ENCODE measurements around the gene PCNT.

Gene PCNT

DNA sequence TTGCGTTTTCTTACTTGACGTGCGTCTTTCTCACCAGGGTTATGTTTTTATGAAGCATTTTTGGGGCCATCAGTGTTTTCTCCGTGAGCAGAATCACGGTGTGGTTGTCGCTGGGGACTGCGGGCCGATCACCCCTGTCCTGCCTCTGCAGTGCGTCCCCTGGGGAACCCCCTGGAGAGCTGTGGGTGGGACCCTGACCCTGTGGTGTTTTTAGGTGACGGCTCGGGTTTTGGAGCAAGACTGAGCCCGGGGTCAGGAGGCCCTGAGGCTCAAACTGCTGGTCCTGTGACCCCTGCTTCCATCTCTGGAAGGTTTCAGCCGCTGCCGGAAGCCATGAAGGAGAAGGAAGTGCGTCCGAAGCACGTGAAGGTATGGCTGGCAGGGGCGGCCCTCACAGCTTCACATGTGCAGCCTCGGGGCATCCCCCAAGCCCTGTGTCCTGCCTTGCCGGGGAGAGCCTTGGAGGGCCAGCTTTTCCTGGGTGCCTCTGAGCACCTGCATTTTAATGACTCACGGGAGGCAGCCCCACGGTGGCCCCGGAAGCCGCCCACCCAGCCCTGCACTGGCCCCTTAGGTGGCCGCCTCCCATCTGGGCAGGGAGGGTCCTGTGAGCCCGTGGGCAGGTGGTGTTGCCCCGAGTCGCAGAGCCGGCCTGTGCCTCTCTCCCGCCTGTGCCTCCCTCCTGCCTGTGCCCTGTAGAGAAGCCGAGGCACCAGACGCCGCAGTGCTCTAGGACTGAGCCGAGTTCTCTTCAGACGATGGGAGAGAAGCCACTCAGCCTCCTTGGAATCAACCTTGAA, 98.0 kb downstream of the PCNT start:
- Histone ChIP-seq H3K4me3 (ENCODE audit: low read depth in 1 of 5, low read length in 5 of 5) (no peak overlapping the region), H3K9ac (ENCODE audit: low read length in 5 of 5) (no peak overlapping the region), H3K36me3 (ENCODE audit: control insufficient read depth in 5 of 5, insufficient read depth in 5 of 5, low read length in 5 of 5) (peaks cover 0 to 69% (median 58%) of the 10 kb centered on the region in 5 donors), H3K27ac (ENCODE audit: low read depth, low read length) (no peak overlapping the region), H3K27me3 (ENCODE audit: control insufficient read depth in 5 of 5, insufficient read depth in 4 of 5, low read length in 5 of 5) (no peaks in the 10 kb centered on the region), H3K9me3 (ENCODE audit: control insufficient read depth in 5 of 5, low read length in 5 of 5) (no peaks in the 10 kb centered on the region), H3K4me1 (ENCODE audit: control insufficient read depth in 5 of 5, insufficient read depth in 5 of 5, low read length in 5 of 5) (no peaks in the 10 kb centered on the region)

- no peaks in the 10 kb centered on the region for H3K9me3 ChIP-seq (ENCODE audit: control insufficient read depth in 5 of 5, low read length in 5 of 5)
- no peak overlapping the region for H3K9ac ChIP-seq (ENCODE audit: low read length in 5 of 5)
- peaks cover 0 to 73% (median 65%) of the 10 kb centered on the region in 5 donors for H3K36me3 ChIP-seq (ENCODE audit: control insufficient read depth in 5 of 5, insufficient read depth in 5 of 5, low read length in 5 of 5)
- no peaks in the 10 kb centered on the region for H3K4me1 ChIP-seq (ENCODE audit: control insufficient read depth in 5 of 5, insufficient read depth in 5 of 5, low read length in 5 of 5)
- no peak overlapping the region for H3K27ac ChIP-seq (ENCODE audit: low read depth, low read length)
- no peak overlapping the region for H3K4me3 ChIP-seq (ENCODE audit: low read depth in 1 of 5, low read length in 5 of 5)
- no peaks in the 10 kb centered on the region for H3K27me3 ChIP-seq (ENCODE audit: control insufficient read depth in 5 of 5, insufficient read depth in 4 of 5, low read length in 5 of 5)
Measured at GRCh38 chr21:46422636-46423241, 98.8 kb downstream of the PCNT start.

DNA sequence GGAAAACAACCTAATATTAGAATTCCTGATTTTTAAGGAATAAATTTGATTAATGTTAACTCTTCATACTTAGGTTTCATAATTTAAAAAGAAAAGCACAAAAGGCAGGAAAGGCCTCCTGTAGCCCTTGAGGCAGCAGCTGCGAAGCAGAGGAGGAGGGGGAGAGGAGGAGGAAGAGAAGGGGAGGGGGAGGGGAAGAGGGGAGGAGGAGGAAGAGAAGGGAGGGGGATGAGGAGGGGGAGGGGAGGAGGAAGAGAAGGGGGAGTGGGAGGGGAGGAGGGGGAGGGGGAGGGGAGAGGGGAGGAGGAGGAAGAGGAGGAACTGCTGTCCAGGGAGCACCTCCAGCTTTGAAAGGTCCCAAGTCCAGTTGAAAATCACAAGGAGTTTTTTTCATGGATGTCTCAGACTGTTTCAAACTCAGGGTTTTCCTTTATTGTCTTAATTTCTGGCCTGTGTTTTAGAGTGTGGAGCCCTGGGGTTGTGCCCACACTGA, 99.6 kb downstream of the PCNT start:
- no peak overlapping the region for H3K27ac ChIP-seq (ENCODE audit: low read depth, low read length)
- H3K36me3 ChIP-seq (ENCODE audit: control insufficient read depth in 5 of 5, insufficient read depth in 5 of 5, low read length in 5 of 5) = peaks cover 0 to 77% (median 69%) of the 10 kb centered on the region in 5 donors
- H3K27me3 ChIP-seq (ENCODE audit: control insufficient read depth in 5 of 5, insufficient read depth in 4 of 5, low read length in 5 of 5) = no peaks in the 10 kb centered on the region
- no peak overlapping the region for H3K9ac ChIP-seq (ENCODE audit: low read length in 5 of 5)
- H3K9me3 ChIP-seq (ENCODE audit: control insufficient read depth in 5 of 5, low read length in 5 of 5) = no peaks in the 10 kb centered on the region
- no peaks in the 10 kb centered on the region for H3K4me1 ChIP-seq (ENCODE audit: control insufficient read depth in 5 of 5, insufficient read depth in 5 of 5, low read length in 5 of 5)
- no peak overlapping the region for H3K4me3 ChIP-seq (ENCODE audit: low read depth in 1 of 5, low read length in 5 of 5)

DNA sequence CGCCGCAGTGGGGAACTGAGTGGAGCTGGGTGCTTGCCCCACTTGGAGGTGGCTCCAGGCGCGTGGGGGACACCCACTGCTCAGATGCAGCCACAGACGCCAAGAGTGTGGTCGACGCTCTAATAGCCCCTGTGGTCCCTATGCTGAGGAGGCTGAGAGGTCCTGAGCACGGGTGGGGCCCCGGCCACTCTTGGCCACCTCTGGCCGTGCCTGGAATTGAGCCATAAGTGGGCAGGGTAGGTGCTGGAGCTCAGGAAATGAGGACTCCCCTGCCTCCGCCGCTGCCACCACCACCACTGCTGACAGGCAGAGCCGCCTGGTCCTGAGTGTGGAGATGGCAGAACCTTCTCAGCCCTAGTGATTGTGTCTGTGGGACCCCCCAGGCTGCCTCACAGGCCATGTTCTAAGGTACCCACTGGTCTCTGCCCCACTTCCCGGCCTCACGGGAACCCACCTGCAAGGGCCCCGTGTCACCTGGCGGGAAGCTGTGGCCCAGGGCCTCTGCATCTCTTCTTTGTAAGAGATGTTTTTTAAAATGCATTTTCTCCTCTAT, 100.2 kb downstream of the PCNT start:
- H3K4me3 ChIP-seq (ENCODE audit: low read depth in 1 of 5, low read length in 5 of 5) = no peak overlapping the region
- H3K27me3 ChIP-seq (ENCODE audit: control insufficient read depth in 5 of 5, insufficient read depth in 4 of 5, low read length in 5 of 5) = no peaks in the 10 kb centered on the region
- H3K36me3 ChIP-seq (ENCODE audit: control insufficient read depth in 5 of 5, insufficient read depth in 5 of 5, low read length in 5 of 5) = peaks cover 0 to 78% (median 70%) of the 10 kb centered on the region in 5 donors
- H3K9ac ChIP-seq (ENCODE audit: low read length in 5 of 5) = no peak overlapping the region
- no peaks in the 10 kb centered on the region for H3K9me3 ChIP-seq (ENCODE audit: control insufficient read depth in 5 of 5, low read length in 5 of 5)
- H3K27ac ChIP-seq (ENCODE audit: low read depth, low read length) = no peak overlapping the region
- H3K4me1 ChIP-seq (ENCODE audit: control insufficient read depth in 5 of 5, insufficient read depth in 5 of 5, low read length in 5 of 5) = no peaks in the 10 kb centered on the region

DNA sequence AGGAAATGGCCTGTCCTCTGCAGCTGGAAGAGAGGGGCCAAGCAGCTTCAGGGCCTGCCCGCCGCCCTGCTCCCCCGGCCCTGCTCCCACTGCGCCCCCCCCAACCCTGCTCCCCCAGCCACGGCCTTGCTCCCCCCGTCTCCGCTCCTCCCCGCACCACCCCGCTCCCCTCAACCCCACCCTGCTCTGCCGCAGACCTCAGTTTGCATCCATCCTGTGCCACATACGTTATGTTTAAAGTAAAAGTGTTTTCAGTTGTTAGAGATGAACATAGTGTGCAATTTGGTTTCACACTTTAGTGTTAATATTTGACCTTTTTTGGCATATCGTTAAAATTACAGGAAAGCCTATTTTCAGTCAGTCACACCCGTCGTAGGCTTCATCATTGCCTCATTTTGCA, 100.7 kb downstream of the PCNT start:
- no peaks in the 10 kb centered on the region for H3K4me1 ChIP-seq (ENCODE audit: control insufficient read depth in 5 of 5, insufficient read depth in 5 of 5, low read length in 5 of 5)
- no peak overlapping the region for H3K27ac ChIP-seq (ENCODE audit: low read depth, low read length)
- H3K9me3 ChIP-seq (ENCODE audit: control insufficient read depth in 5 of 5, low read length in 5 of 5) = no peaks in the 10 kb centered on the region
- peaks cover 0 to 77% (median 65%) of the 10 kb centered on the region in 5 donors for H3K36me3 ChIP-seq (ENCODE audit: control insufficient read depth in 5 of 5, insufficient read depth in 5 of 5, low read length in 5 of 5)
- no peak overlapping the region for H3K4me3 ChIP-seq (ENCODE audit: low read depth in 1 of 5, low read length in 5 of 5)
- no peak overlapping the region for H3K9ac ChIP-seq (ENCODE audit: low read length in 5 of 5)
- H3K27me3 ChIP-seq (ENCODE audit: control insufficient read depth in 5 of 5, insufficient read depth in 4 of 5, low read length in 5 of 5) = no peaks in the 10 kb centered on the region

DNA sequence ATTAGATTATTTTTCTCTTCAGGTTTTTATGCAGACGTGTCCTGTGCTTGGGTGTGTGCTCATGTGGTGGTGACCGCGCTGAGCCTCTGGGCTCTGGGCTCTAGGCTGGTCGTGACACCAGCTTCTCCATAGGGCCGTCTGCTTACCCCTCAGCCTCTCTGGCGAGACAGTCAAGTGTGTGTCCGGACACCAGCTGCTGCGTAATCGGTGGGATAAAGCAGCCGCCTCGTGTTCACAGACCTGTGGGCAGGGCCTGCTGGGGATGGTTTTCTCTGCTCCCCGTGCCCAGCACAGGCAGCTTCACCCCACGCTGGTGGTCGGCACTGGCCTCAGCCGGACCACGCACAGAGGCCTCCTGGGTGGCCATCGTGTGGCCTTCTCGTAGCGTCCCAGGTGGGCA, 101.1 kb downstream of the PCNT start:
- H3K9me3 ChIP-seq (ENCODE audit: control insufficient read depth in 5 of 5, low read length in 5 of 5) = no peaks in the 10 kb centered on the region
- H3K36me3 ChIP-seq (ENCODE audit: control insufficient read depth in 5 of 5, insufficient read depth in 5 of 5, low read length in 5 of 5) = peaks cover 0 to 77% (median 64%) of the 10 kb centered on the region in 5 donors
- H3K4me3 ChIP-seq (ENCODE audit: low read depth in 1 of 5, low read length in 5 of 5) = no peak overlapping the region

DNA sequence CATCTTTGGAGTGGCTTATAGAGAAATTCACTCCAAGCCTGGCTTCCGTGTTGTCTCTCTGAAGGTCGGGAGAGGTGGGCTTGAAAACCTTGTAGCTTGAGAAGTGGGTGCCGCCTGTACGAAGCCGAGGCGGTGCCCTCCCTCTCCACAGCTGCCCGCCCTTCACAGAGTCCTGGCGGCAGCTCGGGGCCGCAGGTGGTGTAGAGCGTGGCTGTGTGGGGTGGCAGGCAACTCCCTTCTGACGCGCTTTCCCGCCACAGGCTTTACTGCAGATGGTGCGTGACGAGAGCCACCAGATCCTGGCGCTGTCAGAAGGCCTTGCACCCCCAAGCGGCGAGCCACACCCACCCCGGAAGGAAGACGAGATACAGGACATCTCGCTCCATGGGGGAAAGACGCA, 101.6 kb downstream of the PCNT start:
- peaks cover 0 to 79% (median 66%) of the 10 kb centered on the region in 5 donors for H3K36me3 ChIP-seq (ENCODE audit: control insufficient read depth in 5 of 5, insufficient read depth in 5 of 5, low read length in 5 of 5)
- no peak overlapping the region for H3K27ac ChIP-seq (ENCODE audit: low read depth, low read length)
- no peaks in the 10 kb centered on the region for H3K4me1 ChIP-seq (ENCODE audit: control insufficient read depth in 5 of 5, insufficient read depth in 5 of 5, low read length in 5 of 5)

More for the DNA sequence above, 101.1 kb downstream of the PCNT start:
- Histone ChIP-seq H3K9ac (ENCODE audit: low read length in 5 of 5) (no peak overlapping the region), H3K27ac (ENCODE audit: low read depth, low read length) (no peak overlapping the region), H3K4me1 (ENCODE audit: control insufficient read depth in 5 of 5, insufficient read depth in 5 of 5, low read length in 5 of 5) (no peaks in the 10 kb centered on the region), H3K27me3 (ENCODE audit: control insufficient read depth in 5 of 5, insufficient read depth in 4 of 5, low read length in 5 of 5) (no peaks in the 10 kb centered on the region)

DNA sequence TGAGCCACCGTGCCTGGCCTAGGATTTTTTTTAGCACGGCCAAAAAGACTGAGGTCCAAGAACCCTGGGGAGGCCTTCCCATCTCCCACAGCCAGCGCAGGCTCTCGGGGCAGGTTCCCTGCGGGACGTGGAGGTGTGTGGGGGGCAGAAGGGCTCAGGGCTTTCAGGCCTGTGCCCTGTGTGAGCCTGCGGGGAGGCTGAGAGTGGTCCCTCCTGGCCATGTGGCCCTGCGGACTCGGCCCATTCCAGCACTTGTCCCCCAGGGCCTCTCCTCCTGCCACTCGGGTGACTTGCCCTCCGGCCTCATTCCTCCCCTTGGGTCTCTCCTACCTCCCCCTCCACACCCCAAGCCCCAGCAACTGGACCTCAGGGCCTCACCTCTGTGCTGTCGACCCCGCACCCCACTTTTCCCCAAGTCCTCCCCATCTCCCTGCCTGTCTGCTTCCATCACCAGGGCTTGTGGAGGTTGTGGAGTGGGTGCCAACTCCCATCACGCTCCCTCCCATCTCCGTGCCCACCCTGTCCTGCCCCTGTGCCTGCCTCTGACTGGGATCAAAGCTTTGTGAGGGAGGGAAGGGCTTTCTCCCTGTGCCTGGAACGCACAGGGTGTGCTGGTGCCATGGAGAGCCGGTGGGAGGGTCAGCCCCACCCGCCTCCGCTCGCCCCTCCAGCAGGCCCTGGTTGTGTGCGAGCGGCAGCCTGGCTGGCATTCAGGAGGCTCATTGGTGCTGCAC, 102.5 kb downstream of the PCNT start:
- Histone ChIP-seq H3K27ac (ENCODE audit: low read depth, low read length) (no peak overlapping the region), H3K36me3 (ENCODE audit: control insufficient read depth in 5 of 5, insufficient read depth in 5 of 5, low read length in 5 of 5) (peaks cover 0 to 79% (median 66%) of the 10 kb centered on the region in 5 donors)

More for the DNA sequence above, 101.6 kb downstream of the PCNT start:
- H3K27me3 ChIP-seq (ENCODE audit: control insufficient read depth in 5 of 5, insufficient read depth in 4 of 5, low read length in 5 of 5) = no peaks in the 10 kb centered on the region
- H3K9me3 ChIP-seq (ENCODE audit: control insufficient read depth in 5 of 5, low read length in 5 of 5) = no peaks in the 10 kb centered on the region
- no peak overlapping the region for H3K9ac ChIP-seq (ENCODE audit: low read length in 5 of 5)
- H3K4me3 ChIP-seq (ENCODE audit: low read depth in 1 of 5, low read length in 5 of 5) = no peak overlapping the region

DNA sequence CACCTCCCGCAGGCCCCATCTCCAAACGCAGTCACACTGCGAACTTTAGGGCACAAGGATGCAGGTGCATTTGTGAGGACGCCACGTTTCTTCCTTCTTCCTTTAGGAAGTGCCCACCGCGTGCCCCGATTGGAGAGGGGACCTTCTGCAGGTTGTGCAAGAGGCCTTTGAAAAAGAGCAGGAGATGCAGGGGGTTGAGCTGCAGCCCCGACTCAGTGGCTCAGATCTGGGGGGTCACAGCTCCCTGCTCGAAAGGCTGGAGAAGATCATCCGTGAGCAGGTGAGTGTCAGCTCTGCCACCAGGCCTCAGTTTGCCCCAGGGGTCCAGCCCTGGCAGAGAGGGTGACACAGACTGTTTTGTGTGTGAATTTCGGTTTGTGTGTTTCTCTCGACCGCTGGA, 103.6 kb downstream of the PCNT start:
- Histone ChIP-seq H3K9ac (ENCODE audit: low read length in 5 of 5) (no peak overlapping the region), H3K4me1 (ENCODE audit: control insufficient read depth in 5 of 5, insufficient read depth in 5 of 5, low read length in 5 of 5) (peaks cover 0 to 7% (median 0%) of the 10 kb centered on the region in 5 donors), H3K27me3 (ENCODE audit: control insufficient read depth in 5 of 5, insufficient read depth in 4 of 5, low read length in 5 of 5) (no peaks in the 10 kb centered on the region), H3K36me3 (ENCODE audit: control insufficient read depth in 5 of 5, insufficient read depth in 5 of 5, low read length in 5 of 5) (peaks cover 2 to 79% (median 66%) of the 10 kb centered on the region in 5 donors), H3K9me3 (ENCODE audit: control insufficient read depth in 5 of 5, low read length in 5 of 5) (no peaks in the 10 kb centered on the region), H3K4me3 (ENCODE audit: low read depth in 1 of 5, low read length in 5 of 5) (no peak overlapping the region), H3K27ac (ENCODE audit: low read depth, low read length) (no peak overlapping the region)

More for the DNA sequence above, 102.5 kb downstream of the PCNT start:
- no peak overlapping the region for H3K4me3 ChIP-seq (ENCODE audit: low read depth in 1 of 5, low read length in 5 of 5)
- no peaks in the 10 kb centered on the region for H3K9me3 ChIP-seq (ENCODE audit: control insufficient read depth in 5 of 5, low read length in 5 of 5)
- no peaks in the 10 kb centered on the region for H3K27me3 ChIP-seq (ENCODE audit: control insufficient read depth in 5 of 5, insufficient read depth in 4 of 5, low read length in 5 of 5)
- H3K9ac ChIP-seq (ENCODE audit: low read length in 5 of 5) = no peak overlapping the region
- H3K4me1 ChIP-seq (ENCODE audit: control insufficient read depth in 5 of 5, insufficient read depth in 5 of 5, low read length in 5 of 5) = peaks cover 0 to 1% (median 0%) of the 10 kb centered on the region in 5 donors
